Activated effector memory CD4-positive, alpha-beta T cell treated with anti-CD3 and anti-CD28 coated beads, Interleukin-2, amount 50 U/mL, for 16 hours (primary cell): ENCODE measurements around the gene DDTL.

Source experiments
- DNase-seq: peaks from one replicate; pipeline ENCODE4 v3.0.0-alpha.2; 2020

The DDTL gene

DNA sequence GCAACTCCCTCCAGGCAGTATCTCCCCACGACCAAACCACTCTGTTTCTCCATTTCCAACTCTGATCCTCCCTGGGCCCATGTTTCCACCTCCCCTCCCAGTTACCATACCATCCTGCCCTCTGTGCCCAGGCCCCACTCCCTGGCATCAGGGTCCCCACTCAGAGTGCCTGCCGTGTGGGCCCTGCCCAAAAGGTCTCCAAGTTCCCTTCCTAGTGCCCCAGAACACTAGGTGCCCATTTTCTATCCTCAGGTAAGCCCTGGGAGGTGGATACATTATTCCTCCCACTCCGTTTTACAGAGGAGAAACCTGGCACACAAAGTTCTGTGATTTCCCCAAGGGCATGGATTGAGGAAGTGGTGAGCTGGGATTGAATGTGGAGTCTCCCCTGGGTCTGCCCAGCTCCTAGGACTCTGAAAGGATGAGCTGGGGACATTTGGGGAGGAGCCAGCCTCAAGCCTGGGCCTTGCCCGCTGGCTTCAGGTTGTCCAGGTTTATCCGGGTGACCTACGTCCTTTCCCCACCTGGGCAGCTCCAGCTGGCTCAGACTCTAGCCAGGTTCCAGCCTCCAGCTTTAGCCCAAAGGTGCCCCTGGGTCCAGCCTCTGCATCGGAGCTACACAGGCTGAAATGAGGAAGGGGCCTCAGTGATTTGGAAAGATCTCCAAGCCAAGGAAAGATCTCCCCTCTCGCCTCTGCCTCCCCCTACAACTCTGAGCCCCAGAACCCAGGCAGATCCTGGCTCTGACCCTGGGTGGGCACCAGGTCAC lies 40.7 kb downstream of the DDTL start:
- DNase-seq: no peak

DNA sequence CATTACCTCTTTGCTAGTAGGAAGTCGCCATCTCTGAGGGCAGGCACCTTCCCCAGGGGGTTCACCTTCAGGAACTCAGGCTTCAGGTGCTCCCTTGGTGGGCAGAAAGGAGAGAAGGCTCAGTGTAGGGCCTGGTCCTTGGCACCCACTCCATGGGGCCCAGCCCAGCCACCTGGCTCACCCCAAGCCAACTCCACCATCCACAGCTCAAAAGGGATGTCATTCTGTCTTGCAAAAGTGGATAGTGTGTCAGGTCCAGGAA lies 41.3 kb downstream of the DDTL start:
- DNase-seq: no peak

DNA sequence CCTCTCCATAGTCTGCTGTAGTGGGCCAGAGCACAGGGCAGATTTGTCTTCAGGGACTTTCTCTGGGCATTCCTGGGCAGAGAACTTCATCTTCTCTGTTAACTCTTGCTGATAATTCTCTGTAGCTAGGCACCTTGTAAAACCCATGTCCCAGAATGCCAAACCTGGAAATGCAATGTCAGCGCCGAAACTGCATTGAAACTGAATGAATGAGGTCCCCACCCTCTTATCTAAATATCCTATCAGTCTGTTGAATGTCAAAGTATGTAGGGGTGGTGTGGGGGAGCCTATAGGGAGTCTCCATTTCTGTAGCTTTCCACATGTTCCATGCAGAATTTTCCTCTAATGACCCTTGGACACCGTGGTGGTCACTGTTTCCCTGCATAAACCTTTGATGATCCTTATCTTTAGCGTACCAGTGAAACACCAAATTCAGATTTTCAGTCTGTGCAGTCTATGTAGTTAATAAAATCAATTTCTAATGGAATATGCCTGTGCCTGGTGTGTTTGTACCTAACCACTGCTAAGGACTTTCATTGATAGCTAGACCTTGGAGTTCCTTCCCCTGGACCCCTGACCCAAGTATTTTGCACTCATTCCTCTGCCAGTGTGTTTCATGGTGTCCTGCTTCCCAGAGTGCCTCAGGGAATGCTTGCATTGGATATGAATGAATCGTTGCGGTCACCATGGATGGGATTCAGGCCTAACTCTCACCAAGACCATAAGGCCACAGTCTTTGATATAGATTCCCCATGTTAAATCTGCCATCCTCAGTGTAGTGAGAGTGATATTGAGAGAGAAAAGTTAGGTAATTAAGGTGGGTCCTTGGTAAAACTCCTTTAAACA lies 41.9 kb downstream of the DDTL start:
- DNase-seq: no peak

DNA sequence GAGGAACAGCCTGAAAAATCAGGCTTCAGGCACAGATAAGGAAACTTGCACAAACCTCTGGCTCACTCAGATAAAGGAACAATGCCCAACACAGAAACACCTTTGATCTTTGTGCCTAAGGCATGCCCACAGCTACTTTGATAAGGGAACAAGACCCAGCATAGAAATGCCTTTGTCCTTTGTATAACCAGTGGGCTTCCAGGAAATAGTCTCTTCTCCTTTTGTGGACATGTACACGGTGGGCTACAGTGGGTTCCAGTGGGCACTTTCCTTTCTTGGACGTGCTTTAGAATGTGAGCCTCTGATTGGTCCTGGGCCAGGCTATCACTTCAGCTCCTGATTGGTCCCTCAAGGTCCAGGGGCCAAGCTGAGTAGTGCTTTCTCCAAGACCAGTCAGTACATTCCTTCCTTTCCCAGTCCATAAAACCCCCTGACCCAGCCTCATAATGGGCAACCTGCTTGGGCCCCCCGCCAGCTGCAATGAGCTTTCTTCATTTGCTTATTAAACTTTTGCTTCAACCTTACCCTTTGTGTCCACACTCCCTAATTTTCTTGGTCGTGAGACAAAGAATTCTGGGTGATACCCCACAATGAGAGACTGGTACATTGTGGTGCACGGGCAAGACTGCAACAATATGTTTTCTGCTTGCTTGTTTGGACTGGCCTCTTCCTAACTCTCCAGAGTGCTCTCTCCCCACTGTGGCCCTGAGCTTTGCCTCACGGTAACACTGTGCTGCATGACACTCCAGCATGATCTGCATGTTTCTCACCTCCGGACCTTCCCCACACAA lies 42.7 kb downstream of the DDTL start:
- no peak for DNase-seq

DNA sequence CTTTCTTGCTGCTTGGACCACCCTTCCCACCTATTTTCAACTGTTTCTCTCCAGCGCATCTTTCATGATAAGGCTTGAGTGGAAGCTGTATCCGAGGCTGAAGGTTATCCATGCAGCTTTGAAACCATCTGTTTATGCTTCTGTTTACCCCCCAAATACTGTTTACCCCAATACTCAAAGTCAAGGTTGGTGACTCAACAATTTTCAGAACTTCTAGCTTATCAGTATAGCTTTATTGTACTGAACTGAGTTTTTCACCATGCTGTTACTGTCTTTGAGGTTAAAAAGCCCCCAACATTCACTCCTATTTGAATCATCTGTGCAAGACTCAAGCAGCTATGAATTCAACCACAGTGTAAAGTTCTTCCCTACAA lies 43.3 kb downstream of the DDTL start:
- DNase-seq: no peak

DNA sequence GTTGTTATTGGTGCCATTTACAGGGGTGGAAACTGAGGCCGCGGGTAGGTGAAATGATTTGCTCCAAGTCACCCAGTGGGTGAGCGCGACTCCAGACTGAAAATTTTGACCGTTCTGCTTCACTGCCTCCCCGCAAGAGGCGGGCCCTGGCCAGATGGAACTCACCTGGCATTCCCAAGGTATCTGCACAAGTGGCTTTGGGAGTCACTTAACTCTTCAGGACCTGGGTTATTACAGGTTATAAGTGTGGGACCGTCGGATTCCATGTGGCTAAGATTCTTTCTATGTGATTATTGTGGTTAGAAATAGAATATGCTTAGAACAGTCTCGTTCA lies 45.0 kb downstream of the DDTL start:
- no peak for DNase-seq

DNA sequence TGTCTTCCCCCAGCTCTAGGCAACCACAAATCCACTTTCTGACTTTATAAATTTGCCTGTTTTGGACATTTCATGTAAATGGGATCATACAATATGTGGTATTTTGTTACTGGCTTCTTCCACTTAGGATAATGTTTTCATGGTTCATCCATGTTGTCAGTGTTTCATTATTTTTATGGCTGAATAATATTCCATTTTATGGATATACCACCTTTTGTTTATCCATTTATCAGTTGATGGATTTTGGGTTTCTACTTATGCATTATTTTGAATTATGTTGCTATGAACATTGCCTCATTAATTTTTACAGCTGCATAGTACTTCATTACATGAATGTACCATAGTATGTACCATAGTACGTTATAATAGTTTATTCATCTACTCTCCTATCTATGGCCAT lies 49.5 kb downstream of the DDTL start:
- no peak for DNase-seq

DNA sequence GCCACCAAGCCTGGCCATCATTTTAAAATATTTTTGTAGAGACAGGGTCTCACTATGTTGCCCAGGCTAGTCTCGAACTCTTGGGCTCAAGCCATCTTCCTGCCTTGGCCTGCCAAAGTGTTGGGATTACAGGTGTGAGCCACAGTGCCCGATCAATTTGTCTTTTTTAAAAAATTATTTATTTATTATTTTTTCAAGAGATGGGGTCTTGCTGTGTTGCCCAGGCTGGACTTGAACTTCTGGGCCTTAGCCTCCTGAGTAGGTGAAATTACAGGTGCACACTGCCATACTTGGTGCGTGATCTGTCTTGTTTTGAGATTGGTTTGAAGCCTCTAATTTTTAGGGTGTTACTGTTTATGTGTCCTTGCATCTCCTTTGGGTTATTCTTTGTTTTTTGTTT lies 54.6 kb downstream of the DDTL start:
- no peak for DNase-seq
